CD14-positive monocyte (primary cell): Measurements from ENCODE around the gene FAM53B. TPM values are rescaled to one million over a fixed set of nuclear protein-coding genes. Genes with fewer than 3 reads are reported as not detected.

ENCODE experiments used
- DNase-seq, 3 donors: peaks; one replicate each; pipeline ENCODE4 v3.0.0-alpha.2; 2011 to 2022
- H2AFZ ChIP-seq: 2 replicates; pipeline ENCODE4 v1.6.0; 2012; ENCODE audit warnings: mild to moderate bottlenecking, low read depth, low read length, inconsistent platforms; ENCODE audit not compliant: insufficient read depth, poor library complexity, severe bottlenecking
- H3K27ac ChIP-seq, 2 donors: 1 replicate in 1 of 2; 2 replicates in 1 of 2; pipeline ENCODE4 v1.5.1; 2012 to 2013; ENCODE audit warnings: low read length in 2 of 2, control low read depth in 1 of 2, inconsistent platforms in 1 of 2, low read depth in 1 of 2, mild to moderate bottlenecking in 1 of 2
- H3K27me3 ChIP-seq, 2 donors: one replicate each; pipeline versions ENCODE4 v1.6.0 to v1.6.1; 2011 to 2013; ENCODE audit warnings: low read length in 2 of 2; ENCODE audit not compliant: control insufficient read depth in 2 of 2, insufficient read depth in 2 of 2
- H3K36me3 ChIP-seq, 2 donors: replicated peaks in 1 of 2; 1 replicate in 1 of 2; 2 replicates in 1 of 2; pipeline versions ENCODE4 v1.5.1 to v1.6.1; 2012 to 2013; ENCODE audit warnings: low read length in 2 of 2, control low read depth in 1 of 2, inconsistent platforms in 1 of 2, mild to moderate bottlenecking in 1 of 2; ENCODE audit not compliant: insufficient read depth in 2 of 2, control insufficient read depth in 1 of 2
- H3K4me1 ChIP-seq, 2 donors: 1 replicate in 1 of 2; 2 replicates in 1 of 2; pipeline versions ENCODE4 v1.5.1 to v1.6.1; 2012 to 2013; ENCODE audit warnings: low read length in 2 of 2, control low read depth in 1 of 2, inconsistent platforms in 1 of 2, mild to moderate bottlenecking in 1 of 2, moderate library complexity in 1 of 2; ENCODE audit not compliant: insufficient read depth in 2 of 2, control insufficient read depth in 1 of 2
- H3K4me2 ChIP-seq: replicated peaks from 2 replicates; pipeline ENCODE3; 2012; ENCODE audit warnings: low read length, moderate library complexity, mild to moderate bottlenecking; ENCODE audit not compliant: poor library complexity, severe bottlenecking; ENCODE audit errors: extremely low read depth
- H3K4me3 ChIP-seq, 3 experiments: fragments of 200-600 bp in 1 of 3; sonication (generic) in 1 of 3; replicated peaks in 1 of 3; 1 replicate in 2 of 3; 2 replicates in 1 of 3; pipeline ENCODE4 v1.5.1; 2011 to 2013; ENCODE audit warnings: low read length in 3 of 3, mild to moderate bottlenecking in 3 of 3, control low read depth in 2 of 3, low read depth in 2 of 3, inconsistent platforms in 1 of 3, moderate library complexity in 1 of 3
- H3K79me2 ChIP-seq: 2 replicates; pipeline ENCODE4 v1.6.0; 2012; ENCODE audit warnings: mild to moderate bottlenecking, control low read depth, inconsistent platforms, low read length, moderate library complexity; ENCODE audit not compliant: insufficient read depth
- H3K9ac ChIP-seq: 2 replicates; pipeline ENCODE4 v1.6.0; 2017; ENCODE audit warnings: low read length, mild to moderate bottlenecking; ENCODE audit not compliant: insufficient read depth, poor library complexity, severe bottlenecking
- H3K9me3 ChIP-seq, 2 donors: replicated peaks in 1 of 2; 1 replicate in 1 of 2; 2 replicates in 1 of 2; pipeline versions ENCODE4 v1.5.1 to v1.6.1; 2012 to 2013; ENCODE audit warnings: low read length in 2 of 2, control low read depth in 1 of 2; ENCODE audit not compliant: control insufficient read depth in 1 of 2, insufficient read depth in 1 of 2
- H4K20me1 ChIP-seq: 2 replicates; pipeline ENCODE4 v1.6.0; 2012; ENCODE audit warnings: mild to moderate bottlenecking, low read length, control low read depth, moderate library complexity; ENCODE audit not compliant: insufficient read depth
- H3K27ac Mint-ChIP-seq, 7 donors: one replicate each; pipeline ENCODE4 v1.8.0; 2020; ENCODE audit warnings: mild to moderate bottlenecking in 7 of 7, mixed read lengths in 7 of 7, moderate library complexity in 6 of 7, inconsistent platforms in 2 of 7
- H3K27me3 Mint-ChIP-seq, 3 donors: one replicate each; pipeline ENCODE4 v1.8.0; 2021 to 2022; ENCODE audit warnings: low read depth in 3 of 3, mild to moderate bottlenecking in 3 of 3, mixed read lengths in 3 of 3, moderate library complexity in 3 of 3, inconsistent platforms in 1 of 3
- H3K36me3 Mint-ChIP-seq, 2 donors: one replicate each; pipeline ENCODE4 v1.8.0; 2020; ENCODE audit warnings: mixed read lengths in 2 of 2, inconsistent platforms in 1 of 2, mild to moderate bottlenecking in 1 of 2
- H3K4me1 Mint-ChIP-seq: one replicate; pipeline ENCODE4 v1.8.0; 2020; ENCODE audit warnings: mild to moderate bottlenecking, mixed read lengths
- H3K4me3 Mint-ChIP-seq, 2 donors: one replicate each; pipeline ENCODE4 v1.8.0; 2020; ENCODE audit warnings: mild to moderate bottlenecking in 2 of 2, mixed read lengths in 2 of 2, moderate library complexity in 1 of 2
- H3K9me3 Mint-ChIP-seq, 7 donors: one replicate each; pipeline ENCODE4 v1.8.0; 2020 to 2022; ENCODE audit warnings: mixed read lengths in 7 of 7, mild to moderate bottlenecking in 6 of 7, moderate library complexity in 6 of 7, inconsistent platforms in 2 of 7
- WGBS: methylation state at CpG from one replicate; pipeline ENCODE4 v1.1.5; 2013; ENCODE audit warnings: missing lambda C conversion rate; ENCODE audit not compliant: insufficient coverage; 5-methylcytosine and 5-hydroxymethylcytosine counted together
- intact Hi-C, 2 donors: fragments of 100-400 bp; cut with micrococcal nuclease; formaldehyde crosslinking; loops; one replicate each; pipeline versions ENCODE4 v1.15.0 to v1.15.1; 2023
- polyA plus RNA-seq, 3 donors: library from polyadenylated mRNA; depleted of rRNA in 1 of 3; unstranded in 2 of 3; stranded (reverse) in 1 of 3; fragments of 300-500 nt in 2 of 3; fragments of >200 nt in 1 of 3; fragmentation: Illumina TruSeq in 2 of 3; gene quantifications; 1 replicate in 2 of 3; 2 replicates in 1 of 3; pipeline ENCODE4 v1.2.3, GENCODE V29; 2012 to 2021
- TF ChIP-seq, protein P1 (sequence below): fragments of 200-600 bp; IDR thresholded peaks from one replicate; pipeline ENCODE4 v1.8.0; 2022; ENCODE audit warnings: antibody characterized with exemption, mild to moderate bottlenecking

The FAM53B gene
- polyA plus RNA-seq, 3 donors = 5.8 to 23.3 (median 12.6) TPM

- Mint-ChIP-seq H3K27ac (no peak overlapping the region), H3K9me3 (peaks cover 0 to 4% (median 0%) of the 10 kb centered on the region in 7 donors), H3K36me3 (peaks cover 0 to 2% of the 10 kb centered on the region in 2 donors), H3K4me3 (no peak overlapping the region), H3K4me1 (no peaks in the 10 kb centered on the region), H3K27me3 (peaks cover 2 to 4% (median 3%) of the 10 kb centered on the region in 3 donors)
- no peak overlapping the region for H3K27ac ChIP-seq
- no peak for DNase-seq
- H3K27me3 ChIP-seq = no peaks in the 10 kb centered on the region
- 92% methylated on average over 31 of the region's 31 CpGs for WGBS
- intact Hi-C loops = no loop called here
- no peaks in the 10 kb centered on the region for H3K9me3 ChIP-seq
- H4K20me1 ChIP-seq = no peaks in the 10 kb centered on the region
- no peaks in the 10 kb centered on the region for H3K79me2 ChIP-seq
- H3K9ac ChIP-seq = no peak overlapping the region
- no peaks in the 10 kb centered on the region for H3K36me3 ChIP-seq
- H3K4me3 ChIP-seq = no peak overlapping the region
- TF ChIP-seq, protein P1, sequence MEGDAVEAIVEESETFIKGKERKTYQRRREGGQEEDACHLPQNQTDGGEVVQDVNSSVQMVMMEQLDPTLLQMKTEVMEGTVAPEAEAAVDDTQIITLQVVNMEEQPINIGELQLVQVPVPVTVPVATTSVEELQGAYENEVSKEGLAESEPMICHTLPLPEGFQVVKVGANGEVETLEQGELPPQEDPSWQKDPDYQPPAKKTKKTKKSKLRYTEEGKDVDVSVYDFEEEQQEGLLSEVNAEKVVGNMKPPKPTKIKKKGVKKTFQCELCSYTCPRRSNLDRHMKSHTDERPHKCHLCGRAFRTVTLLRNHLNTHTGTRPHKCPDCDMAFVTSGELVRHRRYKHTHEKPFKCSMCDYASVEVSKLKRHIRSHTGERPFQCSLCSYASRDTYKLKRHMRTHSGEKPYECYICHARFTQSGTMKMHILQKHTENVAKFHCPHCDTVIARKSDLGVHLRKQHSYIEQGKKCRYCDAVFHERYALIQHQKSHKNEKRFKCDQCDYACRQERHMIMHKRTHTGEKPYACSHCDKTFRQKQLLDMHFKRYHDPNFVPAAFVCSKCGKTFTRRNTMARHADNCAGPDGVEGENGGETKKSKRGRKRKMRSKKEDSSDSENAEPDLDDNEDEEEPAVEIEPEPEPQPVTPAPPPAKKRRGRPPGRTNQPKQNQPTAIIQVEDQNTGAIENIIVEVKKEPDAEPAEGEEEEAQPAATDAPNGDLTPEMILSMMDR = no peak
- H3K4me2 ChIP-seq = no peak overlapping the region
- no peak overlapping the region for H2AFZ ChIP-seq
- H3K4me1 ChIP-seq = no peaks in the 10 kb centered on the region
These were observed 170.3 kb downstream of the FAM53B start for GRCh38 chr10:124573726-124574455.

DNA sequence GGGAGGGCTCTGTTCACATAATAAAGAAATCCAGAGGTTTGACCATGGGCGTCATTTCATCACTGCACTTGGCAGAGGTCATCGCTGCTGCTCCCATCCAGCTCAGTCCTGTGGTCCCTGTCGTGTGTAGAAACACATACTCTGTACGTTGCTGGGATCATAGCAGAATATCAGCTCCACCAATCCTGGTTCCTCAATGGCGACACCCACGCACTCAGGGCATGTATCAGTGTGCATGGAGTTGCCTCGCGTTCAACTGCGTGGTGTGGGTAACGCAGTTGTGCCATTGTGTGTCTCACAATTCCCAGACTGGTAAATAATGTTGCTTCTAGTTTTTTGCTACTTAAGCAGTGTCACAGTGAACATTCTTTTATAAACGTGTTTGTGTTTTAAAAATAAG, 171.4 kb downstream of the FAM53B start:
- Mint-ChIP-seq H3K36me3 (peaks cover 0 to 2% of the 10 kb centered on the region in 2 donors), H3K9me3 (peaks cover 0 to 6% (median 0%) of the 10 kb centered on the region in 7 donors), H3K4me1 (no peaks in the 10 kb centered on the region), H3K4me3 (no peak overlapping the region), H3K27ac (no peak overlapping the region), H3K27me3 (peaks cover 2 to 3% (median 3%) of the 10 kb centered on the region in 3 donors)
- Histone ChIP-seq H3K27ac (no peak overlapping the region), H3K36me3 (no peaks in the 10 kb centered on the region), H4K20me1 (no peaks in the 10 kb centered on the region), H3K79me2 (no peaks in the 10 kb centered on the region), H3K9me3 (no peaks in the 10 kb centered on the region), H3K4me1 (no peaks in the 10 kb centered on the region), H3K9ac (no peak overlapping the region), H3K4me3 (no peak overlapping the region), H2AFZ (no peak overlapping the region), H3K4me2 (no peak overlapping the region), H3K27me3 (no peaks in the 10 kb centered on the region)
- TF ChIP-seq, protein P1 = no peak
- DNase-seq = no peak
- 83% methylated on average over 3 of the region's 11 CpGs for WGBS
- intact Hi-C loops = no loop called here
